Measurements from ENCODE around the gene ICAM3.
A peak's percentile ranks its signal among the peaks of the same experiment; 100 is the strongest.
"Not testable (repeated sequence)": the region's sequence is repeated elsewhere in the genome, so short reads cannot be mapped to it uniquely, and the experiment has no call there.

Gene ICAM3

DNA sequence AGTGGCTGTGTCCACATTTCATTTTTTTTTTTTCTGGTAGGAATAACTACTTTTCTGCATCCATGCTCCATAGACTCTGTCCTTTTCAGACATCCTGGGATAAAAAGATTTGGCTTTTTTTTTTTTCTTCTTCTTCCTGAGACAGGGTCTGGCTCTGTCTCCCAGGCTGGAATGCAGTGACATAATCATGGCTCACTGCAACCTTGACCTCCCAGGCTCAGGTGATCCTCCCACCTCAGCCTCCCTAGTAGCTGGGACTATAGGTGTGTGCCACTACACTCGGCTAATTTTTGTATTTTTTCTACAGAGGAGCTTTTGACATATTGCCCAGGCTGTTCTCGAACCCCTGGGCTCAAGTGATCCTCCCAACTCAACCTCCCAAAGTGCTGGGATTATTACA, 4.1 kb upstream of the ICAM3 start:
- Histone ChIP-seq H3K9me3 (ENCODE audit: control insufficient read depth, insufficient read depth, low read length) (no peaks in the 10 kb centered on the region), H3K4me3 (ENCODE audit: low read depth, low read length) (no peak overlapping the region), H3K27me3 (ENCODE audit: control insufficient read depth, insufficient read depth, low read length) (no peaks in the 10 kb centered on the region), H3K36me3 (ENCODE audit: control insufficient read depth, insufficient read depth, low read length) (no peaks in the 10 kb centered on the region), H3K9ac (ENCODE audit: low read depth, low read length) (no peak overlapping the region), H3K4me1 (ENCODE audit: control insufficient read depth, insufficient read depth, low read length) (peaks cover 5% of the 10 kb centered on the region)

DNA sequence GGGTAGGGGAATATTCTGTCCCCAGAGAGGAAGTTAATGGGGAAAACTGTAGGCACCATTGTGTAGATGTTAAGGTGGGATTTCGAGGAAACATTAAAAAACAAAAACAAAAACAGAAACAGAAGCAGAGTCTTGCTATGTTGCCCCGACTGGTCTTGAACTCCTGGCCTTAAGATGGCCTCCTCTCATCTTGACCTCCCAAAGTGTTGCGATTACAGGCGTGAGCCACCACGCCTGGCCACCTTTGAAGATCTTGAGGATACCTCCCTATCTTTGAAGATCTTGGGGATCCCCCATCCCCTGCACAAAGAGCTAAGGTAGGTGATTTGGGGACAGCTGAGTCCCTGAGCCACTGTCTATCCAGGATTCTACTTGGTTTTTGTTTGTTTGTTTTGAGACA, 553 bp upstream of the ICAM3 start:
- Histone ChIP-seq H3K4me3 (ENCODE audit: low read depth, low read length) (no peak overlapping the region), H3K9me3 (ENCODE audit: control insufficient read depth, insufficient read depth, low read length) (no peaks in the 10 kb centered on the region), H3K27me3 (ENCODE audit: control insufficient read depth, insufficient read depth, low read length) (no peaks in the 10 kb centered on the region), H3K36me3 (ENCODE audit: control insufficient read depth, insufficient read depth, low read length) (no peaks in the 10 kb centered on the region), H3K9ac (ENCODE audit: low read depth, low read length) (no peak overlapping the region), H3K4me1 (ENCODE audit: control insufficient read depth, insufficient read depth, low read length) (peaks cover 5% of the 10 kb centered on the region)

DNA sequence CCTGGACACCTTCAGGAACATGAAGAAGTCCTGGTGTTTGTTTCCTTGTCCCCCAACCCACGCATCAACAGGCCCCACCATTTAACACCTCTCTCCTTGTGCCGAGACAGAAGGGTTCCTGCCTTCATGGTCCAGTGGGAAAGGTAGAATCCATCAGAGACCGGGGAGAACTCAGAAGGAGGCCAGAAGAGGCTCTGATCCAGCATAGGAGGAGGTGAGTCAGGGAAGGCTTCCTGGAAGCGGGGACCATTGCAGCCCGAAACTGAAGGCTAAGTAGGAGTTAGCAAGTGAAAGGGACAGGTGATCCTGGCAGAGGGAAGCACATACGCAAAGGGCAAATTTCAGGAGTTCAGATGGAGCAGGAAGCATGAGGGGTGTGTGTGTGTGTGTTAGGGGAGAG, 484 bp downstream of the ICAM3 start:
- H3K9ac ChIP-seq (ENCODE audit: low read depth, low read length): no peak overlapping the region
- H3K9me3 ChIP-seq (ENCODE audit: control insufficient read depth, insufficient read depth, low read length): no peaks in the 10 kb centered on the region
- H3K4me1 ChIP-seq (ENCODE audit: control insufficient read depth, insufficient read depth, low read length): peaks cover 5% of the 10 kb centered on the region
- peaks cover 6% of the 10 kb centered on the region for H3K27me3 ChIP-seq (ENCODE audit: control insufficient read depth, insufficient read depth, low read length)
- H3K36me3 ChIP-seq (ENCODE audit: control insufficient read depth, insufficient read depth, low read length): no peaks in the 10 kb centered on the region
- H3K4me3 ChIP-seq (ENCODE audit: low read depth, low read length): no peak overlapping the region

- not testable (repeated sequence) for H3K9me3 ChIP-seq (ENCODE audit: control insufficient read depth, insufficient read depth, low read length); H3K9ac ChIP-seq (ENCODE audit: low read depth, low read length); H3K27me3 ChIP-seq (ENCODE audit: control insufficient read depth, insufficient read depth, low read length); H3K4me1 ChIP-seq (ENCODE audit: control insufficient read depth, insufficient read depth, low read length); H3K36me3 ChIP-seq (ENCODE audit: control insufficient read depth, insufficient read depth, low read length); H3K4me3 ChIP-seq (ENCODE audit: low read depth, low read length)
Measured at GRCh38 chr19:10336725-10337124, 2.7 kb downstream of the ICAM3 start.

- no peak overlapping the region for H3K9ac ChIP-seq (ENCODE audit: low read depth, low read length)
- H3K27me3 ChIP-seq (ENCODE audit: control insufficient read depth, insufficient read depth, low read length): peaks cover 6% of the 10 kb centered on the region
- peak overlapping the region; percentile 92 for H3K4me3 ChIP-seq (ENCODE audit: low read depth, low read length)
- peaks cover 7% of the 10 kb centered on the region for H3K4me1 ChIP-seq (ENCODE audit: control insufficient read depth, insufficient read depth, low read length)
- peaks cover under 1% of the 10 kb centered on the region for H3K36me3 ChIP-seq (ENCODE audit: control insufficient read depth, insufficient read depth, low read length)
- no peaks in the 10 kb centered on the region for H3K9me3 ChIP-seq (ENCODE audit: control insufficient read depth, insufficient read depth, low read length)
Measured at GRCh38 chr19:10335352-10335985, 4.0 kb downstream of the ICAM3 start.

- H3K4me3 ChIP-seq (ENCODE audit: low read depth, low read length): peak overlapping the region; percentile 92
- no peaks in the 10 kb centered on the region for H3K9me3 ChIP-seq (ENCODE audit: control insufficient read depth, insufficient read depth, low read length)
- H3K4me1 ChIP-seq (ENCODE audit: control insufficient read depth, insufficient read depth, low read length): peaks cover 7% of the 10 kb centered on the region
- no peak overlapping the region for H3K9ac ChIP-seq (ENCODE audit: low read depth, low read length)
- H3K27me3 ChIP-seq (ENCODE audit: control insufficient read depth, insufficient read depth, low read length): peaks cover 6% of the 10 kb centered on the region
- H3K36me3 ChIP-seq (ENCODE audit: control insufficient read depth, insufficient read depth, low read length): peaks cover 8% of the 10 kb centered on the region
Measured at GRCh38 chr19:10334588-10335351, 4.7 kb downstream of the ICAM3 start.

GRCh38 chr19:10333758-10334587, 5.5 kb downstream of the ICAM3 start:
- peaks cover 3% of the 10 kb centered on the region for H3K4me1 ChIP-seq (ENCODE audit: control insufficient read depth, insufficient read depth, low read length)
- peaks cover 16% of the 10 kb centered on the region for H3K36me3 ChIP-seq (ENCODE audit: control insufficient read depth, insufficient read depth, low read length)
- H3K27me3 ChIP-seq (ENCODE audit: control insufficient read depth, insufficient read depth, low read length): peaks cover 6% of the 10 kb centered on the region
- no peaks in the 10 kb centered on the region for H3K9me3 ChIP-seq (ENCODE audit: control insufficient read depth, insufficient read depth, low read length)
- peak overlapping the region; percentile 9 for H3K9ac ChIP-seq (ENCODE audit: low read depth, low read length)
- H3K4me3 ChIP-seq (ENCODE audit: low read depth, low read length): peak overlapping the region; percentile 92

DNA sequence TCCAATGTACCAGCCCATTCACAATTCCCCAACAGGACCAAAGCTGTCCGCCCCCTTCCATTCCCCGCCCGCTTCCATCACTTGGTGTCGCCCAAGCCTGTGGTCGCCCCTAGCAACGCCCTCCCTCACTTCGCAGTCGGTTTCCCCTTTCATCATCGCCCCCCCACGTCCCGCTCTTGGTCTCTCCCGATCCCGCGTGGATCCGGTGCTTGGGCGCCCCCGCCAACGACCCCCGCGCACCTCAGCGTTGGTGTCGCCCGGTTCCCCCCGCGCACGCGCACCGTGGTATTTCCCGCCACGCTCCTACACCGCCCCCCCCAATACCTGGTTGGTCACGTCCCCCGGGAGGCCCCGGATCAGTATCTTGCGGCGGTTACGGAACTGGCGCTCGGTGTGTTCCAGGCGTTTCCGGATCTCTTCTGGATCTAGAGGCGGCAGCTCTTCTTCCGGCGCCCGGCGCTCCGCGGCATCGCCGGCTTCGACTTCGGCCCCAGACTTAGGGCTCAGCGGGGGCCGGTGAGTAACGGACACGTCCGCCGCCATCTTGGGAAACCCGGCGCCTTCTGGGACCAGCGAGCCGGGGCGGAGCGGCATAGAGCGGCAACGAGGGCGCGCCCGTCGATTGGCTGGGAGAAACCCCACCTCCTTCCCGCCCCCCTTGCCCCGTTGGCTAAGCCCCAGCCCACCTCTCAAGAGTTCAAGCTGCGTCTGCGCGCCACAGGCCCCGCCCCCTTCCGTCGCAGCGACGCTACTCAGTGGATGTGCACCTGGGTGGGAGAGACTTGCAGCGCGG, 6.3 kb downstream of the ICAM3 start, which contains the start of gene RAVER1:
Gene RAVER1 (minus strand): TSS at position 565 of the 793 bp plus-strand sequence. CDS start 22 bp downstream, at position 543.
- Histone ChIP-seq H3K9me3 (ENCODE audit: control insufficient read depth, insufficient read depth, low read length) (no peaks in the 10 kb centered on the region), H3K9ac (ENCODE audit: low read depth, low read length) (peak within 1 kb of the TSS; percentile 49), H3K27me3 (ENCODE audit: control insufficient read depth, insufficient read depth, low read length) (peaks cover 6% of the 10 kb centered on the region), H3K4me3 (ENCODE audit: low read depth, low read length) (peak within 1 kb of the TSS; percentile 92), H3K36me3 (ENCODE audit: control insufficient read depth, insufficient read depth, low read length) (peaks cover 24% of the 10 kb centered on the region), H3K4me1 (ENCODE audit: control insufficient read depth, insufficient read depth, low read length) (peaks cover 3% of the 10 kb centered on the region)

DNA sequence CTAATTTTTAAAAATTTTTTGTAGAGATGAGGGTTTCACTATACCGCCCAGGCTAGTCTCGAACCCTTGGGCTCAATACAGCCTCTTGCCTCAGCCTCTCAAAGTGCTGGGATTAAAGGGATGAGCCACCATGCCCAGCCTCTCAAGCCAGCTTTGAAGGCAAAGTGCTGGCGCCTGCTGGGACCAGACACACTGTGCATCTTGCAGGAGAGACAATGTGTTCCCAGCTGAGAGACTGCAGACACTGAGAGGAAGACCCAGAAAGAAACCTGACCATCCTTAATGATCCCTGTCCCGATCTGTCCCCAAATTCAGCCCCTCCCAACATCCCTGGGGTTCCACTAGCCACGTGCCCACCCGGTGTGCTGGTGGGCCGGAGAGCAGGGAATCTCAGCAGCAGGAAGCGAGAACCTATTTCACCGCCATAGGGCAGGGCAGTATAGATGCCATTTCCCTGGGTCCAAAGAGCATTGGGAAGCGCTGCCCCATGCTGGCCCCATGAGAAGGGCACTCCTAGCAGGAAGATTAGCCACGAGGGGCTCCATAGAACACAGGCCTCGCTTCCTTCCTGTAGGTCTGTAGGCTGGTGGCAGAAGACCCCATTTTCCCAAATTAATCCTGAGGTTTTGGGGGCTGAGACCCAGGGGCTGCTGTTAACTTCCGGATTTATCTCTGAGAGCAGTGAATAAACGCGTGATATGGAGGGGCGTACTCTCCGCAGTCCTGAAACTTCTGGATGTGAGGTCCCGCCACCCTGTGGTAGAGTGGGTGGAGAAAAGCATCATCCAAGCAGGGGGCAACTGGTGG, 7.1 kb downstream of the ICAM3 start:
- Histone ChIP-seq H3K4me1 (ENCODE audit: control insufficient read depth, insufficient read depth, low read length) (peaks cover 3% of the 10 kb centered on the region), H3K4me3 (ENCODE audit: low read depth, low read length) (peak overlapping the region; percentile 92), H3K9me3 (ENCODE audit: control insufficient read depth, insufficient read depth, low read length) (no peaks in the 10 kb centered on the region), H3K27me3 (ENCODE audit: control insufficient read depth, insufficient read depth, low read length) (peaks cover 6% of the 10 kb centered on the region), H3K36me3 (ENCODE audit: control insufficient read depth, insufficient read depth, low read length) (peaks cover 31% of the 10 kb centered on the region), H3K9ac (ENCODE audit: low read depth, low read length) (peak overlapping the region; percentile 1)

DNA sequence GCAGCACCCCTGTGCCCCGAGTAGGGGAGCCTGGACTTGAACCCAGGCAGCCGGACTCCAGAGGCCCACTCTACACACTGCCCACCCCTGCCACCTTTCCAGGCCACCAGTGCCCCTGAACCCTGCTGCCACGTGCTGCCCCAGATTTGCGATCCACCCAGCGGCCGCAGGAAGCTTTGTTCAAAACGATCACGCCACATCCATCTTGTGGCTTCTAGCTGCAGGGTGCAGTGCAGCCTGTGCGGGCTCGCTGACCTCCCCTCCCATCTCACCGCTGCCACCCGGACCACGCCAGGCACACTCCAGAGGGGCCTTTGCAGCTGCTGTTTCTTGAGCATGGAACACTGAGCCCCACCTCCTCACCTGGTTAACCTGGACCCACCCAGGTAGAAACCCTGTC, 9.9 kb downstream of the ICAM3 start:
- H3K36me3 ChIP-seq (ENCODE audit: control insufficient read depth, insufficient read depth, low read length): peaks cover 33% of the 10 kb centered on the region
- H3K4me3 ChIP-seq (ENCODE audit: low read depth, low read length): no peak overlapping the region
- no peak overlapping the region for H3K9ac ChIP-seq (ENCODE audit: low read depth, low read length)
- H3K27me3 ChIP-seq (ENCODE audit: control insufficient read depth, insufficient read depth, low read length): peaks cover 5% of the 10 kb centered on the region
- H3K9me3 ChIP-seq (ENCODE audit: control insufficient read depth, insufficient read depth, low read length): no peaks in the 10 kb centered on the region
- H3K4me1 ChIP-seq (ENCODE audit: control insufficient read depth, insufficient read depth, low read length): peaks cover 3% of the 10 kb centered on the region

Measured in iPS-15b (cell line).